GM21723 (cell line): Measurements from ENCODE around the gene PRPH.
"Not testable (repeated sequence)": the region's sequence is repeated elsewhere in the genome, so short reads cannot be mapped to it uniquely, and the experiment has no call there.

Experiments
- ATAC-seq: cut with Tn5 transposase; IDR thresholded peaks from one replicate; pipeline ENCODE4 v1.9.1; 2021; ENCODE audit warnings: mild to moderate bottlenecking, moderate library complexity; ENCODE audit not compliant: unreplicated experiment

PRPH gene

DNA sequence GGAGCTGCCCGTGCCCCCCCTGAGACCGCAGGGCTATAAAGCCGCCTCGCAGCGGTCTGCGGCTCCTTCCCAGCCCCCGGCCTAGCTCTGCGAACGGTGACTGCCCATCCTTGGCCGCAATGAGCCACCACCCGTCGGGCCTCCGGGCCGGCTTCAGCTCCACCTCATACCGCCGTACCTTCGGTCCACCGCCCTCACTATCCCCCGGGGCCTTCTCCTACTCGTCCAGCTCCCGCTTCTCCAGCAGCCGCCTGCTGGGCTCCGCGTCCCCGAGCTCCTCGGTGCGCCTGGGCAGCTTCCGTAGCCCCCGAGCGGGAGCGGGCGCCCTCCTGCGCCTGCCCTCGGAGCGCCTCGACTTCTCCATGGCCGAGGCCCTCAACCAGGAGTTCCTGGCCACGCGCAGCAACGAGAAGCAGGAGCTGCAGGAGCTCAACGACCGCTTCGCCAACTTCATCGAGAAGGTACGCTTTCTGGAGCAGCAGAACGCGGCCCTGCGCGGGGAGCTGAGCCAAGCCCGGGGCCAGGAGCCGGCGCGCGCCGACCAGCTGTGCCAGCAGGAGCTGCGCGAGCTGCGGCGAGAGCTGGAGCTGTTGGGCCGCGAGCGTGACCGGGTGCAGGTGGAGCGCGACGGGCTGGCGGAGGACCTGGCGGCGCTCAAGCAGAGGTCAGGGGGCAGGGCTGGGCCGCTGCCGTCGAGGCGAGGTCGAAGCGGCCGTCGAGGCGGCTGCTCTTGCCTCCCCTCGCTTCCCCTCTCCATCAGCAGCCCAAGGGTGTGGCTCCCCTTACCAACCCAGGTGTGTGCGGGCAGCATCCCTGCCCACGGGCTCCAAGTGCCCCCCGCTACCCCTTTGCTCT, at the start of gene PRPH:
Gene PRPH, plus strand, starts transcription at position 66 of the 855 bp plus-strand sequence. Its CDS starts 54 bp downstream, at position 120.
- no peak for ATAC-seq

DNA sequence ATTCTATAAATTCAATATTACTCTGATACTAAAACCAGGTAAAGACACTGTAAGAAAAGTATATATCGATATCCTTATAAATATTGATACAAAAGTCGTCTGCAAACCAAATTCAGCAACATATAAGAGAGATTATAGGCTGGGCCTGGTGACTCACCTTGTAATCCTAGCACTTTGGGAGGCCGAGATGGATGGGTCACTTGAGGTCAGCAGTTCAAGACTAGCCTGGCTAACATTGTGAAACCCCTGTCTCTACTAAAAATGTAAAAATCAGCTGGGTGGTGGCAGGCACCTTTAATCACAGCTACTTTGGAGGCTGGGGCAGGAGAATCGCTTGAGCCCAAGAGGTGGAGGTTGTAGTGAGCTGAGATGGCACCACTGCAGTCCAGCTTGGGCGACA, 43.6 kb upstream of the PRPH start:
- no peak for ATAC-seq

DNA sequence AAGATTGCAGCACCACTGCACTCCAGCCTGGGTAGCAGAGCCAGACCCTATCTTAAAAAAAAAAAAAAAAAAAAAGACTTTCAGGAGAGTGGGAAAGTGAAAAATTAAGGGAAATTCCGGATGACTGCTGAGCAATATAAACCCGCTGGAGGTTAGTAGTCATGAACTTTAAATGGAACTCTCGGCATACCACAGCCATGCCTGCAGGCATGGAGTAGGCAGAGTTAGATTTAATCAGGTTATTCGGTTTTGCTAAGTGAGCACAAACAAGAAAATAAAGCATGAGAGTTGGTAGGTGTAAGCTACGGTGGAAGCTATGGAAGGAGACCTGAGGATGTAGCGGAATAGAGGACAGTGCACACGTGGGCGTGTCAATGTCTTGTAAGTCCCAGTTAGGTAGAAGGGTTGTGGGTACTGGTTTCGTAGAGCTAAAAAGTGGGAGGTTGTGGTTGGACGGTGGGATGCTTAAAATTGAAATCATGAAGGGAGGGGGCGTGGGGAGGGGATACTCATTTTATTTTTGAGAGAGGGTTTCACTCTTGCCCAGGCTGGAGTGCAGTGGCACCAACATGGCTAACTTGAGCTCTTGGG, 41.8 kb upstream of the PRPH start:
- ATAC-seq = no peak

DNA sequence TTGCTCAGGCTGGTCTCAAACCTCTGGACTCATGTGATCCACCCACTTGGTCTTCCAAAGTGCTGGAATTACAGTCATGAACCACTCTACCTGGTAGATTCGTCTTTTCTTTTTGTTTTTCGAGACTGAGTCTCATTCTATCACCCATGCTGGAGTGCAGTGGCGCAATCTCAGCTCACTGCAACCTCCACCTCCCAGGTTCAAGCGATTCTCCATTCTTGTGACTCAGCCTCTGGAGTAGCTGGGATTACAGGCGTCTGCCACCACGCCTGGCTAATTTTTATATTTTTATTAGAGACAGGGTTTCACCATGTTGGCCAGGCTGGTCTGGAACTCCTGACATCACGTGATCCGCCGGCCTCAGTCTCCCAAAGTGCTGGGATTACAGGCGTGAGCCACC, 39.5 kb upstream of the PRPH start:
- not testable (repeated sequence) for ATAC-seq

DNA sequence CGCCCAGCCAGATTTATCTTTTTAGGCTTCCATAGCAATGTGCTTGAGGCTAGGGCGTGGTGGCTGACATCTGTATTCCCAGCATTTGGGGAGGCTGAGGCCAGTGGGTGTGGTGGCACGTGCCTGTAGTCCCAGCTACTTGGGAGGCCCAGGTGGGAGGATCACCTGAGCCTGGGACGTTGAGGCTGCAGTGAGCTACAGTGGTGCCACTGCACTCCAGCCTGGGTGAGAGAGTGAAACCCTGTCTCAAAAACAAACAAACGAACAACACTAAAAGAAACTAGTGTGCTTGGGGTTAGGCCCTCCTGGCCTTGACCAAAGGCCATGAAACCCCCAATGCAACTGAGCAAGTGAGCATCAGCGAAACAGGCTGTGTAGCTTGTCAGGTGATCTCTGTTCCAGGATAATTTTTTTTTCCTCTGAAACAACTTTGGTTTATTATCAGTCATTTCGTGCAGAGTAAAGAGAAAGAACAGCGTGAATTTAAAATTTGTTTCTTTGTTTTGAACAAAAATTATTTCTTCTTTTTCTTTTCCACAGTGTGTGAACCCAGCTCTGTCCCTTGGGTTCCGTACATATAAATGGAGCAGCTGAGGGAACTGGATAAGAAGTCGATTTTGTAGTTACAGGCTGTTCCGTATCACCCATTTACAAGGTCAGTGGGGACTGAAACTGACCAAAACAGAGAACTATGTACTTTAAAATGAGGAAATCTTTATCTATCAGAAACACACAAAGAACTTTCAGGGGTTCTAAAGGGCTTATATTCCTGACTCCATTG, 38.9 kb upstream of the PRPH start:
- ATAC-seq = no peak

DNA sequence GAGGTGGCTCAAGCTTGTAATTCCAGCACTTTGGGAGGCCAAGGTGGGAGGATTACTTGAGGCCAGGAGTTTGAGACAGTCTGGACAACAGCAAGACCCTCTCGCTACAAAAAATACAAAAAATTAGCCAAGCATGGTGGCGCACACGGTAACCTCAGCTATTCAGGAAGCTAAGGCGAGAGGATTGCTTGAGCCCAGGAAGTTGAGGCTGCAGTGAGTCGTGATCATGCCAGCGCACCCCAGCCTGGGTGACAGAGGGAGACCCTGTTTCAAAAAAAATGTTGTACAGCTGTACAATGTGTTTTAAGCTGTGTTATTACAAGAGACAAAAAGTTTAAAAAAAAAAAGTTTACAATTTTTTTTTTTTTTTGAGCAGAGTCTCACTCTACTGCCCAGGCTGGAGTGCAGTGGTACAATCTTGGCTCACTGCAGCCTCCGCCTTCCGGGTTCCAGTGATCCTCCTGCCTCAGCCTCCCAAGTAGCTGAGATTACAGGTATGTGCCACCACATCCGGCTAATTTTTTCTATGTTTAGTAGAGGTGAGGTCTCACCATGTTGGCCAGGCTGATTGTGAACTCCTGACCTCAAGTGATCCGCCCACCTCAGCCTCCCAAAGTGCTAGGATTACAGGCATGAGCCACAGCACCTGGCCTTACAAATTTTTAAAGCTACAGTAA, 37.3 kb upstream of the PRPH start:
- ATAC-seq = not testable (repeated sequence)

DNA sequence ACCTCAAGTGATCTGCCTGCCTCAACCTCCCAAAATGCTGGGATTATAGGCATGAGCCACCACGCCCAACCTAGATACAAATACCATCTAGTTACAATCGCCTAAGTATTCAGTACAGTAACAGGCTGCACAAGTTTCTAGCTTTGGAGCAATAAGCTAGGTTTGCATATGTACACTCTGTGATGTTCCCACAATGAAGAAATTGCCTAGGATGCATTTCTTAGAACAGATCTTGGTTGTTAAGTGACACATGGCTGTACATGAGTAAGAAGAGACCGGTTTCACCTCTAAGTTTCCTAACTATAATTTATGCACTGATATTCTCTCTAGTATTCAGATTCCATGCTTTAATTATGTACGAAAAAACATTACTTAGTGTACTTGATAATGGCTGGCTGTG, 35.5 kb upstream of the PRPH start:
- ATAC-seq = no peak

DNA sequence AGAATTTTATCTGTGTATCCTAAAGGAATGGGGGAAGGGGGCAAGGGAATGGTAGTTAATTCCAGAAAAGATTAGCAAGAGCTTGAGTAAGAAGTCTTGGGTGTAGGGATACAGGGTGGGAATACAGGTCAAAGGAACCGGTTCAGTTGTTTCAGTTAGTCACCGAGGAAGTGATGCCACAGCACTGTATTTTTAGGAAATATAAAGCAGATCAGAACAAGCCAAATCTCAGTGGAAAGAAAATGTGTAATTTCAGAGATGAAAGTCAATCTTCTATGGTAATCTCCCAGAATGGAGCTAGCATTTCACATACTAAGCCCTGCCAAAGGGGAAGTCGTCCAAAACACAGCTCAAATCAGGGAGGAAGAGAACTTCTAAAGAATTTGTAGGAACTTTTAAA, 34.8 kb upstream of the PRPH start:
- no peak for ATAC-seq

DNA sequence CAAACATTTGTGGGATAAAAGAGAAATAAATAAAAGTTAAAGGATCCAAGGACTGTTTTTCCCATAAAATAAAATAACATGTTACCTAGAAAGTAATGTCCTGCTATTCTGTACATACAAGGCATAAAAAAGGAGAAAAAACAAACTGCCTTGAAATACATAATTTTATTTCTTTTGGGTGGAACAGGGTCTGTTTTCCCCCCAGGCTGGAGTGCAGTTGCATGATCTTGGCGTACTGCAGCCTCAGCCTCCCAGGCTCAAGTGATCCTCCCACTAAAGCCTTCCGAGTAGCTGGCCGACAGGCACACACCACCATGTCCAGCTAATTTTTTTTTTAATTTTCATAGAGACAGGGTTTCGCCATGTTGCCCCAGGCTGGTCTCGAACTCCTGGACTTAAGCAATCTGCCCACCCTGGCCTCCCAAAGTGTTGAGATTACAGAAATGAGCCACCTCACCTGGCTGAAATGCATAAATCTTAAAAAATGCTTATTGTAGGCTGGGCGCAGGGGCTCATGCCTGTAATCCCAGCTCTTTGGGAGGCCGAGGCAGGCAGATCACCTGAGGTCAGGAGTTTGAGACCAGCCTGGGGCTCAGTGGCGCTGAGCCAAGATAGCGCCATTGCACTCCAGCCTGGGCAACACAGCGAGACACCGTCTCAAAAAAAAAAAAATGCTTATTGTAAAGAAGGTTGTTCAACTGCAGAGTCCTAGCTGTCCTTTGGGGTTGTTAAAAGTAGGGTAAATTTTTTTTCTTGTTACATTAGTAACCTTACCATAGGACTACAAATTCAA, 34.2 kb upstream of the PRPH start:
- no peak for ATAC-seq

DNA sequence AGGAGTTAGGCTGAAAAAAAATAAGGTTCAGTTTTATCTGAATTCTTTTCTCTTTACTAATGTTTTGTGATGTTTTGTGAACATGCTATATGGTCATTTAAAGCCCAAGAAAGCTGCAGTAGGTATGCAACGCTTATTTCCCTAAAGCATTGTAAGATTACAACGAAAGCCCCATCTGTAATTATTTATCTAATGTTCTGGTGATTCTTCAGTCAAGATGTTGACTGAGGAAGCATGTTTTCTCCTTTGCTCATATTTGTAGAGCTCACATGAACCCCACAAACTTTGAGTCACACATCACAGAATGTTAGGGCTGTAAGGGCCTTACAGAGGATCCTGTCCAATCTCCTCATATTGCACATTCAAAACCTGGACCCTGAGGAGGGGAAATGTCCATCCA, 33.2 kb upstream of the PRPH start:
- no peak for ATAC-seq

DNA sequence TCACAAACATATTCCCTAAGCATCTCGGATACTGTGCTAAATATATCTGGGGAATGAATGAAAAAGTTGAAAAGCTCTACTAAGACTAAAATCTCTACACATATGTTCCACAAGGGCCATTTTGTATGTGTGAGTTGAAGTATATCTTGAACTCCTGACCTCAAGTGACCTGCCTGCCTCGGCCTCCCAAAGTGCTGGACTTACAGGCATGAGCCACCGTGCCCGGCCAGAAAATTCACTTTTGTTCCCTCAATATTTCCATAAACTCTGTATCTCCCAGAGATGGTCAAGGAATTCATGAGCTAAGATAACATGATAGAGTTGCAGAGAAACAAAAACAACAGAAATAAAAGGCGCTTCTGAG, 31.6 kb upstream of the PRPH start:
- no peak for ATAC-seq

DNA sequence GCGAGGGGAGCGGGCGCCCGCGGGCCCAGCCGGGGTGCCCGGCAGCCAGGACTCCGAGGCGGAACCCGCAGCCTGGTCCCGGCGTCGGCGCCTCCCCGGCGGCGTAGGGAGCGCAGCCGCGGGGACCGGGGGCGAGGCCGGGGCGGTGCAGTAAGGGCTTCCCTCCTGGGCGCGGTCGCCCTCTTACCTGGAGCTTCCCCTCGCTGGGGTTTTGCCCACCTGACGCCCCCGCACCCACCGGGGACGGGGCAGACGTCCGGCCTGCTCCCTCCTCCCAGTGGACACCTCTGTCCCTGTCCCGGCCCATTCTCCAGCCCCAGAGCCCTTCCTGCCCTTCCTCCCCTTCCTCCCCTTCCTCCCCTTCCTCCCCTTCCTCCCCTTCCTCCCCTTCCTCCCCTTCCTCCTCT, 30.5 kb upstream of the PRPH start:
- ATAC-seq = peak; percentile 27

DNA sequence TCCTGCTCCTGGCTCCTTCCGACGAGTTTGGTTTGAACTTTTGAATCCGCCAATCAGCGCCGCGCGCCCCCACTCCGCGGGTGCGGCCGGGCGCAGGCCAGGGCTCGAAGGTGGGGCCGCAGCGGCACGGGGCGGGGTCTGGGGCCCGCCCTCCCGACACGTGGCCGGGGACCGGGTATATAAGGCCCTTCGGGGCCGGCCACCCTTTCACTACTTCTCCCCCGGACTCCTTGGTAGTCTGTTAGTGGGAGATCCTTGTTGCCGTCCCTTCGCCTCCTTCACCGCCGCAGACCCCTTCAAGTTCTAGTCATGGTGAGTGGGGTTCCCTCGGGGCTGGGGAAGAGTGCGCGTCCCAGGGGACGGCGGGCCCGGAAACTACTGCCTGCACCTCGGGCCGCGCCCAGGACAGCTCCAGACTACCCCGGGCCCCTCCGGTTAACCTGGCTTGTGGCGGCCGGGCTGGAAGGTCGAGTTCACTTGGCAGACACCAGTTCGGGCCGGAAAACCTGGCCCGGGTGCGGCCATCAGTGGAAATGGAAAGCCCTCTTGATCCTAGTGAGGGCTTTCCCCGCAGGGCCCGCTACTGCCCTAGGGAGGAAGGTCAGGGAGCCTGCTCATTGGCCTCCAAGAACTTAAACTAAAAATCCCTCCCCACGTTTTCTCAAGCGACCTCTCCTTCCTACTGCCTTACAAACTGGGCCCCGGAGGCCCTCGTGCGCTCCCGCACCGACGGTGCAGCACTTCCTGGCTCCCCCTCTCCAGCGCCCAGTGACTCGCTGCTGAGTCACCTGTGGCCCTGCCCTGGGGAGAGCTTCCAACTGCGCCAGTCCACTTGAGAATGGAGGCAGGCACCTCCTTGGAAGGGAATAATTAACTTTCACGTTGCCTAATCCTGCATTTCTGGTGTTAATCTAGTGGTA, 29.8 kb upstream of the PRPH start, which contains the start of gene TUBA1C:
Gene TUBA1C, plus strand, starts transcription at position 210 of the 920 bp plus-strand sequence. Its CDS starts 100 bp downstream, at position 310.
- peak; percentile 81 for ATAC-seq

DNA sequence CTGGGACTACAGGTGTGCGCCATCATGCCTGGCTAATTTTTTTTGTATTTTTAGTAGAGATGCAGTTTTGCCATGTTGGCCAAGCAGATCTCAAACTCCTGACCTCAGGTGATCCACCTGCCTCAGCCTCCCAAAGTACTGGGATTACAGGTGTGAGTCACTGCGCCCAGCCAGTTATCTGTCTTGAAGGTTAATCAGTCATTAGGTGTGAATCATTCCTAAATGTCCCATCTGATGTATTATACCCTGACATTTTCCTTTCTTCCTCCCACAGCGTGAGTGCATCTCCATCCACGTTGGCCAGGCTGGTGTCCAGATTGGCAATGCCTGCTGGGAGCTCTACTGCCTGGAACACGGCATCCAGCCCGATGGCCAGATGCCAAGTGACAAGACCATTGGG, 25.8 kb upstream of the PRPH start:
- ATAC-seq = not testable (repeated sequence)

DNA sequence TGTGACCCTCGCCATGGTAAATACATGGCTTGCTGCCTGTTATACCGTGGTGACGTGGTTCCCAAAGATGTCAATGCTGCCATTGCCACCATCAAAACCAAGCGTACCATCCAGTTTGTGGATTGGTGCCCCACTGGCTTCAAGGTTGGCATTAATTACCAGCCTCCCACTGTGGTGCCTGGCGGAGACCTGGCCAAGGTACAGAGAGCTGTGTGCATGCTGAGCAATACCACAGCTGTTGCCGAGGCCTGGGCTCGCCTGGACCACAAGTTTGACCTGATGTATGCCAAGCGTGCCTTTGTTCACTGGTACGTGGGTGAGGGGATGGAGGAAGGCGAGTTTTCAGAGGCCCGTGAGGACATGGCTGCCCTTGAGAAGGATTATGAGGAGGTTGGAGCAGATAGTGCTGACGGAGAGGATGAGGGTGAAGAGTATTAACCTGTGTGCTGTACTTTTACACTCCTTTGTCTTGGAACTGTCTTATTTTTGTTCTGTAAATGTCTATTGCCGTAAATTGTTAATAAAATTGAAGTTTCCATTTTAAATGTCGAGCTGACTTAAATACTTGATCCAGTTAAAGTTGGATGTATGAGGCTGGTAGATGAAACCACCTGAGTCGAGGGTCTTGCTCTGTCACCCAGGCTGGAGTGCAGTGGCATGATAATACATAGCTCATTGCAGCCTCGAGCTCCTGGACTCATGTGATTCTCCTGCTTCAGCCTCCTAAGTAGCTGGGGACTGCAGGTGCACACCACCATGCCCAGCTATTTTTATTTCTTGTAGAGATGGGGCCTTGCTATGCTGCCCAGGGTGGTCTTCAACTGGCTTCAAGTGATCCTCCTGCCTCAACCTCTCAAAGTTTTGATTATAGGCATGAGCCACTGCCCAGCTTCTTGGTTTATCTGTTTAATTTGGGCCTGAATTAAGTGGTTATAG, 21.9 kb upstream of the PRPH start:
- ATAC-seq = no peak

DNA sequence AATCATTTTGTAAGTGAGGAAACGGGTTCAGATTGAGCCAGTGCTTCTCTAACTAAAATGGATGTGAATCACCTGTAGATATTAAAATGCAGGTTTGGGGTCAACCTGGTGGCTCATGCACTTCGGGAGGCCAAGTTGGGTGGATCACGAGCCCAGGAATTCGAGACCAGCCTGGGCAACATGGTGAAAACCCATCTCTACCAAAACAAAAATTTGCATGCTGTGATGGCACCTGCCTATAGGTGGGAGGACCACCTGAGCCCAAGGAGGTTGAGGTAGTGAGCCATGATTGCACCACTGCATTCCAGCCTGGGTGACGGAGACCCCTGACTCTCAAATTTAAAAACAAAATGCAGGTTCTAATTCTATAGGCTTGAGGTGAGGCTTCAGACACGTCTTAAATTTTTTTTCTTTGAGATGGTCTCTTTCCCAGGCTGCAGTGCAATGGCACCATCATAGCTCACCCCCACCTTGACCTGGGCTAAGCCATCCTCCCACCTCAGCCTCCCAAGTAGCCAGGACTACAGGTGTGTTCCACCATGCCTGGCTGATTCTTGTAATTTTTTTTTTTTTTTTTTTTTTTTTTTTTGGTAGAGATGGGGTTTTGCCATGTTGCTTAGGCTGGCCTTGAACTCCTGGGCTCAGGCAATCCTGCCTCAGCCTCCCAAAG, 21.1 kb upstream of the PRPH start:
- ATAC-seq = no peak

DNA sequence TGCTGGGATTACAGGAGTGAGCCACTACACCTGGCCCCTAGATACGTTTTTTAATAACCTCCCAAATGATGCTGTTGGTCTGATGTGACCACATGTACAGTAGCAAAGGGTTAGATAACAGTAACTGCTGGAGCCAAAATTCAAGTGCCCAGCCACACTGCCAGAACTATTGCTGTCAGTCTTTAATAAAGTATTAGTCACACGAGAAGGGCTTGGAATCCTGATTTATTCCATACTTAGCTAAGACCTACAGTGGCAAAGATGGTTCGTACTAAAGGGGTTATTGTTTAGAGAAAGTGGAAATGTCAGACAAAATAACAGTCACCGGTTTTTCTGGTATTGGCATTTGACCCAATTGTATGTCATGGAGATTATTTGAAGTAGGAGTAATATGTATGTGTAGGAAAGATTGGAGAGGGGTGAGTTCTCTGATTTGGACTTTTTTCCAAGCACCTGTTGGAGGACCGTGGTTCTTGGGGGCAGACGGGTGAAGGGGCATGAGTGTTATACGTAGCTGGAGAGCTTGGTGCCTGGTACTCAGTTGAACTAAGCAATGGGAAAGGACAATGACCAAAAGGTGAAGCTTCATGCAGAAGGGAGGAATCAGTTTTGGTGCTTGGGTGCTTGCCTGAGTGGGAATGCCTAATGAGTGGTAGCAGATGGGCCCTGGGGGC, 20.4 kb upstream of the PRPH start:
- ATAC-seq = no peak
